Measurements from ENCODE around the gene PTPRB.

DNA sequence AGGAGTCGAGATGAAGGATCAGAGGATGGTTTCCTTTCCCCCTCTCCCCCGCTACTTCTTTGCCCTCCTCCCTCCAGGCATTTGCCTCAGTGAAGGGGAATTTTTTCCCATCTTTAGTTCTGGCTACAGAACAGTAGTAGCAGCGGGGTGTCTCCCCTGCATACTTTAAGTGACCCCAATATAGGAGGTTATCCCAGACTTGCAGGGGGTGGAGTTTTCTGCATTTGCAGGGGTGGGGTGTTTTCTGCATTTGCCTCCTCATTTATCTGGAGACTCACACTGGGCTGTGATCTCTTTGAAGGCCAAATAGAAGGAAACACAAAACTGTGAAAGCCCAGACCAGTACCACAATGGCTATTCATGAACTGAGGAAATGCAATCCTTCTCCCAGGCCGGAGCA is 19.8 kb downstream of the PTPRB start:
- TF ChIP-seq, protein P1, sequence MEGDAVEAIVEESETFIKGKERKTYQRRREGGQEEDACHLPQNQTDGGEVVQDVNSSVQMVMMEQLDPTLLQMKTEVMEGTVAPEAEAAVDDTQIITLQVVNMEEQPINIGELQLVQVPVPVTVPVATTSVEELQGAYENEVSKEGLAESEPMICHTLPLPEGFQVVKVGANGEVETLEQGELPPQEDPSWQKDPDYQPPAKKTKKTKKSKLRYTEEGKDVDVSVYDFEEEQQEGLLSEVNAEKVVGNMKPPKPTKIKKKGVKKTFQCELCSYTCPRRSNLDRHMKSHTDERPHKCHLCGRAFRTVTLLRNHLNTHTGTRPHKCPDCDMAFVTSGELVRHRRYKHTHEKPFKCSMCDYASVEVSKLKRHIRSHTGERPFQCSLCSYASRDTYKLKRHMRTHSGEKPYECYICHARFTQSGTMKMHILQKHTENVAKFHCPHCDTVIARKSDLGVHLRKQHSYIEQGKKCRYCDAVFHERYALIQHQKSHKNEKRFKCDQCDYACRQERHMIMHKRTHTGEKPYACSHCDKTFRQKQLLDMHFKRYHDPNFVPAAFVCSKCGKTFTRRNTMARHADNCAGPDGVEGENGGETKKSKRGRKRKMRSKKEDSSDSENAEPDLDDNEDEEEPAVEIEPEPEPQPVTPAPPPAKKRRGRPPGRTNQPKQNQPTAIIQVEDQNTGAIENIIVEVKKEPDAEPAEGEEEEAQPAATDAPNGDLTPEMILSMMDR (IDR thresholded peaks at IDR 0.05) = no peak
- no peak for TF ChIP-seq EZH2 (IDR thresholded peaks at IDR 0.05; ENCODE audit: borderline replicate concordance, insufficient read depth, low read depth, low read length, poor library complexity, severe bottlenecking)
